GM19468 (cell line): ENCODE results near the gene PAX7.

Source experiments
- ATAC-seq: cut with Tn5 transposase; IDR thresholded peaks from one replicate; pipeline ENCODE4 v1.9.1; 2021; ENCODE audit warnings: mild to moderate bottlenecking, moderate library complexity, moderate number of reproducible peaks; ENCODE audit not compliant: unreplicated experiment; ENCODE audit errors: extremely low read depth

The PAX7 gene

DNA sequence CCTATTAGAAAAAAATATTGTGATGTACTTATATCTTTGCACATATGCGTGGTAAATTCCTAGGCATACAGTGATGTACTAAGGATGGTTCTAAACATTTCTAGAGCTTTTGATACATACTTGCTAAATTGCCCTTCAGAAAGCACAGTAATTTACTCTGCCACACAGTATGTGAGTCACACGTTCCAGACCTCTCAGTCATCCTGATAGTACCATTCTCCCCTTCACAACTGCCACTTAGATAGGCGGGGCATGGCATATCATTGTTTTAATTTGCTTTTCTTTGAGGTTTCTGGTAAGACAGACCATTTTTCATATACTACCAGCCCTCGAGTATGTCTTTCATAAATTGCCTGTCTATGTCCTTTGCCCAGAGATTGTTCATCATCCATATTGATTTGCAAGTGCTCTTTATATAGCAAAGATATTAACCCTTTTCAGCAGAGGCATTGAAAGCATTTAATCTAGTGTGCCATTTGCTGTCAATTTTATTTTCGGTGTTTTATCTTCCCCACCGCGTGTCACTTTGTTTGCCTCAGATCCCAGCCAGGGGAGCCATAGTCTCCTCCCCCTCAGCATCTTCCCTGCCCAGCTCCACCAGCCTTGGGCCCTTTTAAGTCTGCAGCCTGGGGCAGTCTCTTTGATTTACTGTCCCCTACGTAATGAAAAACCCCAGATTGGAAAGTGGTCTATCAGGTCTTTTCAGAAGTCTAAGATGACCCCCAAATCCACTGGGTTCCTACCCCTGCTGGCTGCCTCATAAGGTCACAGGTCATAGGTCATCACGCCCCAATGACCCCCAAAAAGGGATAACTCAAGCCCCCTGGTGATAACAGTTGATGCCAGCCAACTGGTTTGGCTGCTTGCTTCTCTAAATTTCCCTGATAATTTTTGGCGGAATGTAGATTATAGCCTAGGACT, 11.8 kb upstream of the PAX7 start:
- no peak for ATAC-seq

DNA sequence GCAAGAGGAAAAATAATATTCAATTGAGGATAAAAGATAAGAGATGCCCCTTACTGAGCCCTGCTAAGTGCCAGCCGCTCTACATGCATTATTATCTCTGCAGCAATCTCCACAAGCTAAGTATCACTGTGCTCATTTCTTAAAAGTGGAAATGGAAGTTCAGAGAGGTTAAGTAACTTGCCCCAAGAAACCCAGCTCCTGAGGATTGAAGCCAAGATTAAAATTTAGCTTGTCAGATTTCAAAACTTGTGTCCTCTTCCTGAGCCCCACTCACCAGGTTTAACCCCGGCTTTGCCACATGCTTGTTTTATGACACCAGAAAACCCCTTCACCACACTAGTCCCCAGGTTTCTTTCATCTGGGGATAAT, 11.2 kb upstream of the PAX7 start:
- no peak for ATAC-seq

DNA sequence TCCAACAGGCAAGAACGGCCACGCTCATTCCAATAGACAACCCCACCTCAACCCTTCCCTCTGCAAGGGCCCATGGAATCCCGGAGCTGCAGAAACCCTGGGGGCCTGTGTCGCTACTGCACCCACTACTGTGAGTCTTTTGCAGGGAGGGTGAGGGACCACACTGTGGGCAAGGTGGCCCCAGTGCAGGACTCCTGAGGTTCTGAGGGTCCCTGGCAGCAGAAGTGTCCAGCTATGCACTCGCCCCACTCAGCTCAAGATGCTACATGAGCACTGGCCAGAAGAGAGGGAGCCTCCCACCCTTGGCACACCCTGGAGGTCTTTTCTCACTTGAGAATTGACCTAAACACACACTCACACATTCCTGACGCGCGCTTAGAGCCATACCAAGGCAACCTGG, 2.1 kb upstream of the PAX7 start:
- no peak for ATAC-seq

DNA sequence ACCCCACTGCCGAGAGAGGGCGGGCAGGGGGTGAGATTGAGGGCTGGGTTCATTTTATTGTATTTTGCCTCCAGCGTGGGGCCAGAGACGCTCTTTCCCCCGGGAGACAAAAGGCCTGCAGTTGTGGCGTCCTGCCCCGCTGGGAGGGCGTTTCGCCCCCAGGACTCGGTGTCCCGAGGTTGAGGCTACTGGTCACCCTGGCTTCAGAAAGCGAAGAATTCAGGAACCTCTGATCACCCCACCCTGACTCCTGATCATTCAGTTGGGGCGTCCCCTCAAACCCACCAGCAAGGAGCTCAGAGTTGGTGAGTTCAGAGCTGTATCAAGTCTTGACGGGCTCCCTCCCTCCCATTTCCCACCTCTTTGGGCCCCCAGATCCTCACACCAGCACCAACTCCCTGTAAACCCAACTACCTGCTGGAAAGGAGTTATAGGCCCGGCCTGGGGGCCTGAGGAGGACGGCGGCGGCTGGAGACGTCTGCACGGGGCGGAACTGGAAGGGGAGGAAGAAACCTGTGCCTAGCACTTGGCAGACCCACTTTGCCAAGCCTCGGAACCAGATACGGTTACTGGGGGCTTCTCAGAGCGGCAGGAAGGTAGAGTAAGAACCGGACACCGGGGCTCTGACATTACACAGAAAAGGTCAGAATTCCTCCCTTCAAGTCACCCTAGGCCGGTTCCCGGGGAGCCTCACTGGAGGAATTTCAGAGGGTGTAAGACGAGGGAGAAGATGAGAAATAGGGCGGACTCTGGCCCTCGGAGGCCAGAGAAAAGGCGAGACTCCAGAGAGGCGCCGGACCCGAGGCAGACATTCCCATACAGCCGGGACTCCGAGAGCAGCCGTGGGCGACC, 761 bp upstream of the PAX7 start:
- ATAC-seq = no peak

DNA sequence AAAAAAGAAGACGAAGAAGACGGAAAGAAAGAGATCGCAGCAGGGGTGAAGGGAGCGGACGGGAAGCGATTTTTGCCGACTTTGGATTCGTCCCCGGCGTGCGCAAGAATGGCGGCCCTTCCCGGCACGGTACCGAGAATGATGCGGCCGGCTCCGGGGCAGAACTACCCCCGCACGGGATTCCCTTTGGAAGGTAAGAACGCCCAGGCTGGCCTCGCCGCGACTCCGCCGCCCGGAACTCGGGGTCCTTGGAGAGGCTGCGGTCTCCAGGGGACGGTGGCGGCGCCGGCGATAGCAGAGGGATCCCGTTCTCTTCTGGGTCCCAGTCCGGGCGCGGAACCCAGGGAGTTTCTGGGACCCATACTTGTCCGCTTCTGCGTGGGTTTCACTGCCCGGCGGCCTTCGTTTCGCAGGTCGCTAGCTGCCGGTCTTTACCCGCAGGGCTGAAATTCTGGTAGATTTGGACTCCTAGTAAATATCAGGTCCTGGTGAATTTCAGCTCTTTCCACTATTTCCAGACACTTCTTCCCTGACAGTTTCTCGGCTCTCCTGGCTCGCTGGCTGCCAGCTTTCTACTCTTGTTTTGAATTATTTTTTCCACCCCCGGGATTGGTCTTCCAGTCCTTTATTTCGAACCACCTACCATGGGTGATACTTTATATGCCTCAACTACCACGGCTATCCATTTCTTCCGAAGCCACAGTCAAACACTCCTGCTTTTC, 1.0 kb downstream of the PAX7 start:
- ATAC-seq = no peak

DNA sequence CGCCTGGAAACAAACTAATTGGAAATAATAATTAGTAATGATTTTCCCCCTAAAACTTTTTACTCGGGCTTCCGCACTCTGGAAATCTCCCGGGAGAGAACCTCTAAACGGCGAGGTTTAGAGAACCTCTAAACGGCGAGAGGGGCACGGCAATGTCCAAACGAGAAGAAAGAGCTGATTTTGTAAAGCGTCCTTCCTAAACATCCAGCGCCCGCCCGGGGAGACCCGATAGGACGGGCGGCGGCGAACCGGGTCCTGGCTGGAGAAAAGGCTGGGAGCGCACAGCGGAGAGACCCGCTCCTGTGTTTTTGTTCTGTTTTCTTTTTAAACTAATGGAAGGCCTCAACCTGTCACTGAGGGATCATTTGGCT, 1.6 kb downstream of the PAX7 start:
- no peak for ATAC-seq

DNA sequence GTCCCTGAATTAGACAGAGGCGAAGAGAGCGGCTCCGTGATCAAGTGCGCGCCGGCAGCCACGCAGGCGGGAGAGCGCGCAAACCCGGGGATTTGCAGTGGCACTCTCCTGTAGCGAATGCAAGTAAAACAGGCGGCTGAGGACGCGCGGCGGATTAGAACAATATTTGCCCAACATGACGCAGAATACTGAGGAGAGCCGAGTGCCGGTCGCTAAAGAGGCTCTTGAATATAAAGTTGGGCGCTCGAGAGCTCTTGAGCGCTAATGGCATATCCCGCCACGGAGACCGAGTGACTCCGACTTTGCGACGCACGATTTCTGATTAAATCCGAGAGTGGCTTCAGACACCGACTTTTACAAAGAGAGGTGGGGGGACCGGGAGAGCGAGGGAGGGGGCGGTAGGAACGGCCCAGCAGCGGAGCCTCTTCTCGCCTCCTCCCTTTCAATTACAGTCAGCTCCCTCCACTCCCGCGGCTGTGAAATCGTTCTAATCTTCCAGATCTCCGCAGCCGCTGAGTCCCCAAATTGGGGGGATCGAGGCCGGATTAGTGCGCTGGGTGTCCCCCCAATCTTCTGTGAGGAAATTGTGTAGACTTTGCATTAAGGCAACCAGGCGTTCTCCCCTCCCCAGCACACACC, 2.3 kb downstream of the PAX7 start:
- ATAC-seq = no peak

DNA sequence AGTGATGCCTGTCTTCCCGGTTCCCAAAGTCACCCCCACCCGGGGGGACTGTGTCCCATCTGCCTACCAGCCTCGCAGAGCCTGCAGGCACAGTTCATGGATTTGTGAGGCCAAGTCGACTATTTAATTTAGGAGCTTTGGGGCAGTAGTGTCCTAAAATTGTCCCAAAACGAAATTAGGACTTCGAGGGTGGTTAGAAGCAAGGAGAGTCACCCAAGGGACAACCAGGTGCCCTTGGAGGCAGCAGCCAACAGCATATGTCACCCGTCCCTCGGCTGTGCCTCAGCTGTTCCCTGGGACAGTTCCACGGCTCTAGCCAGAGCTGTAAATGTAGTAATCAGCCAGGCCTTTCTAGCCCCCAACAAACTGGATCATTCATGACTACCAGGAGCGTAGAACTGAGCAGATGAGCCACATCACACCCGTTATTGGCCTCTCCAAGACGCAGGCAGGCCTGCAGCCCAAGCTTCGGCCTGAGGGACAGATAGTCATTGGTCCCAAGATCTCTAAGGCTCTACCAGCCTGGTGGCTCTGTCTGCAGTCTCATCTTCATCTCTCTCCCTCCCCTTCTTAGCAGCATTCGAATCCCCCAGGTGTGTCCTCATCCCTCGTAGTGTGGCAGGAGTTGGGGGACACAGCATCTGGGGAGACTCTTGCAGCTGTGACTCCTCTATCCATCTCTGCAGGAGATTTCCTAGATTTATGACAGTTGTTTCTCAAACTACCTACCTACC, 2.9 kb downstream of the PAX7 start:
- no peak for ATAC-seq

DNA sequence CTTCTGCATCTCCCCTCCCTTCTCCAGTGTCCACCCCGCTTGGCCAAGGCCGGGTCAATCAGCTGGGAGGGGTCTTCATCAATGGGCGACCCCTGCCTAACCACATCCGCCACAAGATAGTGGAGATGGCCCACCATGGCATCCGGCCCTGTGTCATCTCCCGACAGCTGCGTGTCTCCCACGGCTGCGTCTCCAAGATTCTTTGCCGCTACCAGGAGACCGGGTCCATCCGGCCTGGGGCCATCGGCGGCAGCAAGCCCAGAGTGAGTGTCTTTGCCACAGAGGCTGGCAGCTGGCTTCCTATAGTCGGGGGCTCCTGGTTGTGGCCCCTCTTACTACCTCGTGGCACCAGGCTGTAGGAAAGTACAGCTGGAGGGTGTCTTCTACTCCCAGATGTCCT, 3.6 kb downstream of the PAX7 start:
- no peak for ATAC-seq

DNA sequence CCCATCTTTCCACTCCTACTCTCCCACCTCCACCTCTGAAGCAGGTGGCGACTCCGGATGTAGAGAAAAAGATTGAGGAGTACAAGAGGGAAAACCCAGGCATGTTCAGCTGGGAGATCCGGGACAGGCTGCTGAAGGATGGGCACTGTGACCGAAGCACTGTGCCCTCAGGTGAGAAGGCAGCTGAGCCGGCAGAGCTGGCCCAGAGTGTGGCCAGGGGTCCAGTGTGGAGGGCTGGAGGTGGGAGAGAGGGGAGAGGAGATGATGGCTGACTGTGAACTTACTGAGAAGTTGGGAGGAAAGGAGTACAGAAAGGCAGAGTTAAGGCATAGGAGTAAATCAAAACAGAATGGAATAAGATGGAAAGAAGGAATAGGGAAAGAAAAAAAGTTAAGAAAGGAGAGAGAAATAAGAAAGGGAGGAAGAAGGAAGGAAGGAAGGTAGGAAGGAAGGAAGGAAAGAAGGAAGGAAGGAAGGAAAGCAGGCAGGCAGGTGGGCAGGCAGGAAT, 4.5 kb downstream of the PAX7 start:
- no peak for ATAC-seq

DNA sequence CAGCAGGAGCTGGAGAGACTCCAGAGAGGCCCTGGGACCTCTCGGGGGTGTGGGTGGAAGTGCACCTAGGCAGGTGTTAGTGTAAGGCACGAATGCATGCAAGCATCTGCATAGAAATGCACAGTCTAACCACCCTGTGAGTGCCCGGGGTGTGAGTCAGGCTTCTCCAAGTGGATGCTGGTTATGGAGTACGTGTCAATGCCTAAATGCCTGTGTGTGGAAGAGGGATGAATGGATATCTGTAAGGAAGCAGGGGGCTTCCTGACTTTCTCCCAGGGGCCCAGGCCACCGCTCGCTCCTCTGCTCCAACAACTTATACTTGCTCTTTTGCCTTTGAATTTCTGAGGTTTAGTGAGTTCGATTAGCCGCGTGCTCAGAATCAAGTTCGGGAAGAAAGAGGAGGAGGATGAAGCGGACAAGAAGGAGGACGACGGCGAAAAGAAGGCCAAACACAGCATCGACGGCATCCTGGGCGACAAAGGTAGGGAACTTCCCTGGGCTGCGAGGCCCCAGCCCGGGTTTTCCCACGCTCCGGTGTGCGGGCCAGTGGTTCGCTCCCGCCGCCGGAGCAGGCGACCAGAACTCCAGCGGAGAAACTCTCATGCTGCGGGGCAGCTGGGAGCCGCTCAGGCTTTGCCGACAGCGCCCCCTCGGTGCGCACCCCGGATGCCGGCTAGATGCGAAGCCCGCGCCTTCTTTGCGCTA, 5.4 kb downstream of the PAX7 start:
- ATAC-seq = no peak

DNA sequence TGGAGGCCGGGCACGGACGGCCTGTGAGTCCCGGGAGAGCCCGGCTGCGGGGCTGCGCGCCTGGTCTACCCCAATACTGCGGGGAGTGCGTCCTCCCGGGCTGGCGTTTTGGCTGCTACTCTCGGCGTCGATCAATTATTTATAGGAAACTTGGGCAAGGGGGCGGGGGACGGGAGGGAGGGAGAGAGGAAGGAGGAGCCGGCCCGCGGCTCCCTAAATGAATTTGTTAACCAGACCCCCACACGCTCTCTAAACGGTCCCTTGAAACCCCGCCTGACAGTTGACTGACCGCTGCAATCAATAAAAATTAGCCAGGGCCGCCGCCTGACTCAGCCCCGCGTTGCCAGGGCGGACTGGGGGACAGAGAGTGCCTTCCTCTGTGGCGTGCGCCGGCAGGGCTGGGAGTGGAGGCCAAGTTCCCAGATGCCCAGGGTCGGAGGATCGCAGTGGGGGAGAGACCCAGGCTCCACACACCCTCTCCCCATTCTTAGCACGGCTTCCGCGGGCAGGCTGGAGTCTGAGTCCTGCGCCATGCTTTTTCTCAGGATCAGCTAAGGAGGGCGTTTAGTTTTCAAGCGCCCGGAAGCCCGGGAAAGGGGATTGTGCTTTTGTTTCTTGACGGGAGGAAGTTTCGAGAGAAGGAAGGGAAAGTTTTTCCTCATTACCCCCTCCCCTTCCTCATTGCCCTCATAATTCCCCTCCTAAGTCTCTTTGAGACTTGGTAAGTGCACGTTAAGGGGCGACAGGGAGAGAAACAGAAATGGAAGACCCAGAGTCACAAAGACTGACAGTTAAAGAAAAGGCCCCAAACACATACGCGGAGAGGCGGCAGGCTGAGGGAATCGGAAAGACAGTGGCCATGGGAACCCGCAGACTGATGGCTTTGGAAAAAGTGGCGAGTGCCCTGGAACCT, 6.2 kb downstream of the PAX7 start:
- ATAC-seq = no peak

DNA sequence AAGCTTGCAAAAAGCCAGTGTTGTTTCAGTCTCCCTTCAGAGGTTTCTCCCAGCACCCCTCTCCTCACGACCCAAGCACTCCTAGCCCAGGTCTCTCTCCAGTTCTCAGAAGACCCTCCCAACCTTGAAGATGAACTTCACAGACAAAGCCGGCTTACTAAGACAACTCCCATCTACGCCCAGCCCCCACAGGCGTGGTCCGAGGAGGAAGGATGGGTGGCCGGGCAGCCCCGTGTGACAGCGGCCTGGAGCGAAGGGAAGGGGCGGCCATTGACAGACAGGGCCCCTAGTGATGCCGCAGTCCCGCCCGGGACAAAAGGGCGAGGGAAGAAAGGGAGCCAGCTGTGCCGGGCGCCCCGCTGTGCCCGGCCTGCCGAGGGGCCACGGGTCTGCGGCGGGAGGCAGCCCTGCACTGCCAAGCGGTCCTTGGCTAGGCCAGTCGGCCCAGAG, 6.9 kb downstream of the PAX7 start:
- no peak for ATAC-seq

DNA sequence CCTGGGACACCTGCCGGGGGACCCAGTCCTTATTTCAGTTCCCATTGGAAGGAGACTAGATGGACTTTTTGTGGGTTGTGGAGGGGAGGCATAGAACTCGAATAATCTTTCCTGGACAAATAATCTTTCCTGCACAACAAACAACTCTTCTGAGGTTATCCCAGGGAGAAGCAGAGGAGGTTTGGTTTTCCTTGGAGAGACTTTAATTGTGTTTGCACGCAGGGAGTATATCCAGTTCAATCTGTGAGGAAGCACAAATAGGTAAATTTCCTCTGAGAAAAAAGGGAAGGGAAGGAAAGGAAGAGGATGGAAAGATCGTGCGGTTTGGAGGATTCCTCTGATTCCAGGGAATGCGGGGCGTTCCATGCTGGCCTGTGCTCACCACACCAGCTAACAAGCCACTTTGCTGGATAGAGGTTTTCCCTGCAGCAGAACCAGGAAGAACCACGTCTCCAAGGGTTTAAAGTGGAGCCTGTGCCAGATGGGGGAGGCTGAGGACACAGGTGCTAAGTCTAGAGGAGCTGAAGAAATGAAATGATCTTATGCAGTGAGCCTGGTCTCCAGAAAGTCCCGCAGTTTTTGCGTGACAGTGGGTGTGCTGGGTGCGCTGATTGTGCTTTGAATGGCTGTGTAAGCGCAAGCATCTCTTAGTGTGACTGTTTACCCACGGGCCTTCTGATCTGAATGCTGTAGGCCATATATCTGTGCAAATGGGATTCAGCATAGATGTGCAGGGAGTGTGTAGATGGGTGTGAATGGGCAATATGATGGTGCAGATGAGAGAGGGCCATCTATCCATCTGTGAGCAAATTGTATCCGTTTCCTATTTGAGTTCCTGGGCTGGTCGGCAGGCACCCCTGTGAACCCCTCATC, 7.6 kb downstream of the PAX7 start:
- no peak for ATAC-seq

DNA sequence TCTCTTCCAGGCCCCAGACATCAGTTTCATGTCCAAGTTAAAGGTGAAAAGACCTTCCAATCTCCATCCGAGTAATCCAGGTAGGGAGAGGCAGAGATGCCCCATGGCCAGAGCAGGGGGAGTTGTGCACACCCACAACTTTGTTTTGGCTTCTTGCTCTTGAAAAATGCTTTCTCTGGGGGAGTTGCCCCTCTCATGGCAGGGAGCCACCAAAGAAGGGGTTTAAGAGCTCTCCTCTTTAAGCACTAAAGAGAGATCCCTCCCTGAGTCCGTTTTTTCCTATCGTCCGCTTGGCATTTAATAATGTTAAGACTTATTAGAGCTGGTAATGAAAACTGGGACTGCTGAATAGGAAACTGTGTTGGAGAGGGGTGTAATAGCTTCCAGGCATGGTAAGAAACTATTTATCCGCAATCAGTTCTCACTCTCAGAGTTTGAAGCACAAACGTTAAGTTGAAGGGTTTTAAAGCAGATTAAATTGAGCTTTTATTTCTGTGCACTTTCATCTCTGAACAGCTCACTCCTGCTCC, 8.3 kb downstream of the PAX7 start:
- no peak for ATAC-seq

DNA sequence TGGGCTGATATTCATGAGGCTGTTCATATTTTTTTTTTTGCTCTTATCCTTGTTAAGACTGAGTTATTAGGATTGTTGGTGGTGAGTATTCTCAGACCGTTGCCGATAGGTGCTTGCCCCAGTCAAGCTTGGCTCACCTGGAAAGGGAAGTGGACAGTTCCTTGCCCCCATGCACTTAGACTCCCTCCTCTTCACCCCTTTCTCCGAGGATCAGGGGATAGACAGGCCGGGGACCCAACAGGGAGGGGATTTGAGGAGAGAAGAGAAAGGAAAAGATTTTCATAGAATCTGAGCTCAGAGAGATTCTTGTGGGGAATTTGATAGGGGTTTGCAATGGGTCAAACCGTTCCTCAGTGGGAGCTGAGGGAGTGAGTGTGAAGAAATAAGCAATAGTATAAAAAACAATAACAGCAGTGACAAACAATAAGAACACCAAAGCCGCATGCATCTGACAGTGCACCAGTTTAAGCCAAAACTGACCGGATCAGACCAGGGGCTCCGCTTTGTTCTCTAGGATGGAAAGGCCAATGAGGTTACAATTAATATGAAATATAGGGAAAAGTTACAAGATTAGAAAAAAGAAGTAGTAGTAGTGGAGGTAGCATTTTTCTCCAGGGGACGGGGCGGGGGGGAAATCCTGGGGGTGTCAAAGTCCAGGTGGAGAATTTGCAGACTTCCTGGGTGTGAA, 8.9 kb downstream of the PAX7 start:
- no peak for ATAC-seq
